Stimulated activated naive CD8-positive, alpha-beta T cell treated with anti-CD3 and anti-CD28 coated beads, Interleukin-15, amount 100 ng/mL, for 72 hours (primary cell): Measurements from ENCODE around the gene PARP4.
A peak's percentile ranks its signal among the peaks of the same experiment; 100 is the strongest.
"Not testable (repeated sequence)": the region's sequence is repeated elsewhere in the genome, so short reads cannot be mapped to it uniquely, and the experiment has no call there.

ENCODE experiments used
- ATAC-seq: fragments of 150-1000 bp; cut with Tn5 transposase; 2 replicates; pipeline ENCODE4 v1.10.0; 2021; ENCODE audit warnings: mild to moderate bottlenecking, moderate library complexity
- DNase-seq, 2 donors: peaks; one replicate each; pipeline ENCODE4 v3.0.0; 2021 to 2022
- H3K27ac Mint-ChIP-seq, 2 donors: one replicate each; pipeline ENCODE4 v1.8.0; 2022; ENCODE audit warnings: mild to moderate bottlenecking in 2 of 2, mixed read lengths in 2 of 2, moderate library complexity in 2 of 2
- H3K27me3 Mint-ChIP-seq: one replicate; pipeline ENCODE4 v1.8.0; 2022; ENCODE audit warnings: mixed read lengths
- H3K4me1 Mint-ChIP-seq: one replicate; pipeline ENCODE4 v1.8.0; 2022; ENCODE audit warnings: mild to moderate bottlenecking, mixed read lengths
- H3K4me3 Mint-ChIP-seq, 2 donors: one replicate each; pipeline ENCODE4 v1.8.0; 2022; ENCODE audit warnings: mild to moderate bottlenecking in 2 of 2, mixed read lengths in 2 of 2, moderate library complexity in 1 of 2
- H3K9me3 Mint-ChIP-seq, 2 donors: one replicate each; pipeline ENCODE4 v1.8.0; 2022; ENCODE audit warnings: mixed read lengths in 2 of 2

The PARP4 gene

GRCh38 chr13:24489721-24490120 lies 22.9 kb downstream of the PARP4 start:
- H3K9me3 Mint-ChIP-seq = no peaks in the 10 kb centered on the region
- H3K4me1 Mint-ChIP-seq = no peaks in the 10 kb centered on the region
- no peak overlapping the region for H3K4me3 Mint-ChIP-seq
- ATAC-seq (no peak), DNase-seq (no peak)
- H3K27ac Mint-ChIP-seq = peak overlapping the region in 1 of 2 donors; percentile 72
- H3K27me3 Mint-ChIP-seq = no peaks in the 10 kb centered on the region

- not testable (repeated sequence) for H3K4me1 Mint-ChIP-seq, ATAC-seq, DNase-seq, H3K4me3 Mint-ChIP-seq, H3K27me3 Mint-ChIP-seq, H3K9me3 Mint-ChIP-seq, H3K27ac Mint-ChIP-seq
Observed at GRCh38 chr13:24488092-24488491, 24.5 kb downstream of the PARP4 start.

GRCh38 chr13:24486017-24486657 lies 26.4 kb downstream of the PARP4 start:
- H3K27ac Mint-ChIP-seq, H3K9me3 Mint-ChIP-seq, DNase-seq, H3K27me3 Mint-ChIP-seq, H3K4me3 Mint-ChIP-seq, H3K4me1 Mint-ChIP-seq, ATAC-seq: not testable (repeated sequence)

DNA sequence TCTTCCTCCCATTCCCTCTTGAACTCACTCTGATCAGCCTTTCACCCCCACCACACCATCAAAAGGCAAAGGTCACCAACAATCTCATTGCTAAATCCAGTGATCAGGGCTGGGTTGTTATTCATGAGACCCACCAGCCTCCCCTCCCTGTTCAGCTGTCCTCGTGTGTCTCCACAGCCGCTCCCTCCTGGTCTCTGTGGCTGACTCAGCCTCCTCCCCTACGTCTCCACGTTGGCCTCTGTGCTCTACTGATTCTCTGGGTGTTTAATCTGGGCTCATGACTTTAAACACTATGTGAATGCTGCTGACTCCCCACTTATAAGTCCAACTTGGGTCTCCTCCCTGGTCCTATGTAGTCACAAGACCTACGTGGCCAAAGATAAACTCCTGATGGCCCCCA lies 38.9 kb downstream of the PARP4 start:
- H3K27ac Mint-ChIP-seq = peak overlapping the region in 1 of 2 donors; percentile 59
- peaks cover 6% of the 10 kb centered on the region for H3K4me1 Mint-ChIP-seq

DNA sequence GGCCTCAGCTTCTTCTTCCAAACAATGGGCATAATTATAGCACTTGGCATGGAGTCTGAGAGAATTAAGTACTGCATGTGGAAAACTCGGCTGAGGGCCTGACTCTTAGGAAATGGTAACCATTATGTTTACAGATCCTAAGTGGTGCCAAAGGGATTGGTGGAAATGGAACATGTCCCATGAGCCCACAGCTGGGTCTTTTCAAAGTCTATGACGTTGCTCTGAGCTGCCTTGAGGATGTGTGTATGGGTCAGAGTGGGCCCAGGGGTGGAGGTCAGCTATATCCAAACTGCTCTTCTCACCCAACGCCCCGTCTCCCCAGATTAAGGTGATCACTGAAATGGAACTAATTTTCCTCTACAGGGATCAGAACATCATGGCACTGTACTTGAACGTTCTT lies 40.4 kb downstream of the PARP4 start:
- not testable (repeated sequence) for DNase-seq, H3K9me3 Mint-ChIP-seq, H3K27ac Mint-ChIP-seq, H3K4me3 Mint-ChIP-seq, H3K27me3 Mint-ChIP-seq, ATAC-seq, H3K4me1 Mint-ChIP-seq

More for the DNA sequence above, 38.9 kb downstream of the PARP4 start:
- Mint-ChIP-seq H3K9me3 (no peaks in the 10 kb centered on the region), H3K4me3 (no peak overlapping the region), H3K27me3 (no peaks in the 10 kb centered on the region)
- no peak for DNase-seq
- no peak for ATAC-seq

GRCh38 chr13:24463078-24463477 lies 49.5 kb downstream of the PARP4 start:
- Mint-ChIP-seq H3K4me3 (no peak overlapping the region), H3K9me3 (no peaks in the 10 kb centered on the region), H3K27me3 (no peaks in the 10 kb centered on the region), H3K4me1 (peaks cover 27% of the 10 kb centered on the region), H3K27ac (no peak overlapping the region)
- no peak for DNase-seq
- no peak for ATAC-seq

DNA sequence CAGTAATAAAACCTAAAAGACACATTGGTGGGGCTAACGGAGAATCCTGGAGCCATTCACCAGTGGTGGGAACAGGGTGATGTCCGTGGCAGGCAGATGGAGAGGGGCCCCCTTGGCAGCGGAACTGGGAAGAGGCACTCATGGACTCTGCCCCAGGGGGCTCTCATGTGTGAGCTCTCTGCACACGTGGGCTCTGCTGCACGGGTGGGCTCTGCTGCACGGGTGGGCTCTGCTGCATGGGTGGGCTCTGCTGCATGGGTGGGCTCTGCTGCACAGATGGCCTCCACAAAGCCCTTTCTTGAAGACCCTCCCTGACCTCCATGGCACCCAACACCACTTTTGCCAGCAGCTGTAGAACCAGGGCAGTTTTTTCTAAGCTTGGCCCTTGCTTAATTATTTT lies 52.3 kb downstream of the PARP4 start:
- Mint-ChIP-seq H3K4me1 (peaks cover 27% of the 10 kb centered on the region), H3K27me3 (no peaks in the 10 kb centered on the region), H3K4me3 (no peak overlapping the region), H3K27ac (no peak overlapping the region), H3K9me3 (no peaks in the 10 kb centered on the region)
- no peak for ATAC-seq
- DNase-seq = no peak

GRCh38 chr13:24459726-24460125 lies 52.9 kb downstream of the PARP4 start:
- H3K27me3 Mint-ChIP-seq = no peaks in the 10 kb centered on the region
- no peak overlapping the region for H3K4me3 Mint-ChIP-seq
- H3K27ac Mint-ChIP-seq = no peak overlapping the region
- DNase-seq (no peak), ATAC-seq (no peak)
- peaks cover 26% of the 10 kb centered on the region for H3K4me1 Mint-ChIP-seq
- H3K9me3 Mint-ChIP-seq = no peaks in the 10 kb centered on the region

GRCh38 chr13:24459234-24459633 lies 53.3 kb downstream of the PARP4 start:
- peak; percentile 78 for ATAC-seq
- Mint-ChIP-seq H3K27ac (peak overlapping the region in 1 of 2 donors; percentile 33), H3K27me3 (no peaks in the 10 kb centered on the region), H3K9me3 (no peaks in the 10 kb centered on the region), H3K4me1 (peaks cover 21% of the 10 kb centered on the region), H3K4me3 (no peak overlapping the region)
- no peak for DNase-seq

DNA sequence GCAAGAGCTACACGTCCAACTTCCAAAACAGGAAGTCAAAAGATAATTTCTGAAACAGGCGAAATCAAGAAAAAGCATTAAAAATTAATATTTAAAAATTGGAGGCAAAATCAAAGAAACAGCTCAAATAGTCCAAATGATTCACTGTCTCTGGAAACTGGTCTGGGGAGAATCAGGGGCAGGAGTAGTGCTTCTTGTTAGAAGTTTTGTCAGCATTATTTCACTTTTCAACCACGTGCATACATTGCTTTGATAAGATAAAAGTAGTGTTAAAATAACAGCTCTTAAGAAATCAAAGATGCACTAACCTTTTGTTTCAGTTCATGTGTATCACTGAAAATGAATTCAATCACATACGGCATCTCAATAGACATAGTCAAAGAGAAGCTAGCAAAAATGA lies 53.8 kb downstream of the PARP4 start:
- ATAC-seq (no peak), DNase-seq (no peak)
- Mint-ChIP-seq H3K4me3 (no peak overlapping the region), H3K9me3 (no peaks in the 10 kb centered on the region), H3K27ac (peak overlapping the region in 1 of 2 donors; percentile 8), H3K27me3 (no peaks in the 10 kb centered on the region), H3K4me1 (peaks cover 20% of the 10 kb centered on the region)

DNA sequence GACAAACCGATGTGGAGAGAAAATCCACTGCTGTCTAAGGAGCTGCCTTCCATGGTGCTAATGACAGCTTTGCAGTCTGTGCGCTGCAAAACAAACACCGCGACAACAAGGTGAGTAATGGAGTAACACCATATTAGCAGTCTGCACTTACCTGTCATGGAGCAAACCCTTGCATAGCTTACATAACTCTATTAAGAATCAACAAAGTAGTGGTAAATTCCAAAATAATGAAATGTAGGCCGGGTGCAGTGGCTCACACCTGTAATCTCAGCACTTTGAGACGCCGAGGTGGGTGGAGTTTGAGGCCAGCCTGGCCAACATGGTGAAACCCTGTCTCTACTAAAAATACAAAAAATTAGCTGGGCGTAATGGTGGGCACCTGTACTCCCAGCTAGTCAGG lies 56.2 kb downstream of the PARP4 start:
- Mint-ChIP-seq H3K27ac (no peak overlapping the region), H3K4me3 (no peak overlapping the region), H3K27me3 (no peaks in the 10 kb centered on the region), H3K9me3 (no peaks in the 10 kb centered on the region), H3K4me1 (peaks cover 6% of the 10 kb centered on the region)
- ATAC-seq = no peak
- no peak for DNase-seq

- peaks cover under 1% of the 10 kb centered on the region for H3K4me1 Mint-ChIP-seq
- no peaks in the 10 kb centered on the region for H3K27me3 Mint-ChIP-seq
- H3K27ac Mint-ChIP-seq = no peak overlapping the region
- DNase-seq (no peak), ATAC-seq (no peak)
- H3K4me3 Mint-ChIP-seq = no peak overlapping the region
- H3K9me3 Mint-ChIP-seq = no peaks in the 10 kb centered on the region
Observed at GRCh38 chr13:24454056-24454455, 58.5 kb downstream of the PARP4 start.

DNA sequence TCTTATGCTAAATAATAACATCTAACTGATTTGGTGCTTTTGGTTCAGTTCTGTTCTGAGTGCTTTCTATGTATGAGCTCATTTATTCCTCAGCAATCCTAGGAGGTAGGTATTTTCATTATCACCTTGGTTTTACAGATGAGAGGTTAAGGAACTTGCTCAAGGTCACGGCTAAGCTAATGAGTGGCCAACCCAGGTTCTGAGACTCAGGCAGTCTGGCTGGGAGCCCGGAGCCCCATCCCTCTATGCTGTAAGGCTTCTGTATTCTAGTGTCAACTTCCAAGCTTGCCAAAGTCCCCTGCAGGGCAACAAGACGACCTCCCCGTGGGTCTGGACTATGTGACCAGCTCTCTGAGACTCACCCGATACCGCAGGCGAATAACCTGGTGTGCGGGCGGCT lies 60.5 kb downstream of the PARP4 start:
- Mint-ChIP-seq H3K9me3 (no peaks in the 10 kb centered on the region), H3K4me3 (no peak overlapping the region), H3K27me3 (no peaks in the 10 kb centered on the region), H3K4me1 (no peaks in the 10 kb centered on the region), H3K27ac (no peak overlapping the region)
- DNase-seq (no peak), ATAC-seq (no peak)

GRCh38 chr13:24450530-24450929 lies 62.0 kb downstream of the PARP4 start:
- H3K4me3 Mint-ChIP-seq = no peak overlapping the region
- no peaks in the 10 kb centered on the region for H3K27me3 Mint-ChIP-seq
- ATAC-seq (no peak), DNase-seq (no peak)
- no peak overlapping the region for H3K27ac Mint-ChIP-seq
- H3K4me1 Mint-ChIP-seq = no peaks in the 10 kb centered on the region
- H3K9me3 Mint-ChIP-seq = no peaks in the 10 kb centered on the region

- ATAC-seq, H3K4me3 Mint-ChIP-seq, H3K27me3 Mint-ChIP-seq, DNase-seq, H3K4me1 Mint-ChIP-seq, H3K9me3 Mint-ChIP-seq, H3K27ac Mint-ChIP-seq: not testable (repeated sequence)
Observed at GRCh38 chr13:24444851-24445250, 67.7 kb downstream of the PARP4 start.

DNA sequence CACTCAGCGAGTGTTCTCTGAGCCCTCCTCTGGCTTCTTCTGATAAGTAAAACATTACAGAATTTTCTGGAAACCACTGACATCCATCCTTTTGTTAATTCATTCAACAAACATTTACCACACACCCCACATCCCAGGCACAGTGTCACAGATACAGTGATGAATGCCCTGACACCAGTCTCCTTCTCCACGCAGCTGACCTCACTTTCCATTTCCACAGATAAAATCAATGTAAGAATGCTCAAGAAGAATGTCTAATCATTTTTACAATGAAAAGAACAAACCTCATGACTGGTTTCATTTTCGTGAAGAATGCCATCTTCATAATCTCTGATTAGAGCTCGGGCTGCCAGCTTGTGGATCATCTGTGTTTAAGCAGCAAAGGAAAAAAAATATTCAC lies 69.2 kb downstream of the PARP4 start:
- DNase-seq (no peak), ATAC-seq (no peak)
- peak overlapping the region in 1 of 2 donors; percentile 15 for H3K27ac Mint-ChIP-seq
- H3K4me1 Mint-ChIP-seq = no peaks in the 10 kb centered on the region
- H3K9me3 Mint-ChIP-seq = no peaks in the 10 kb centered on the region
- H3K4me3 Mint-ChIP-seq = no peak overlapping the region
- no peaks in the 10 kb centered on the region for H3K27me3 Mint-ChIP-seq

DNA sequence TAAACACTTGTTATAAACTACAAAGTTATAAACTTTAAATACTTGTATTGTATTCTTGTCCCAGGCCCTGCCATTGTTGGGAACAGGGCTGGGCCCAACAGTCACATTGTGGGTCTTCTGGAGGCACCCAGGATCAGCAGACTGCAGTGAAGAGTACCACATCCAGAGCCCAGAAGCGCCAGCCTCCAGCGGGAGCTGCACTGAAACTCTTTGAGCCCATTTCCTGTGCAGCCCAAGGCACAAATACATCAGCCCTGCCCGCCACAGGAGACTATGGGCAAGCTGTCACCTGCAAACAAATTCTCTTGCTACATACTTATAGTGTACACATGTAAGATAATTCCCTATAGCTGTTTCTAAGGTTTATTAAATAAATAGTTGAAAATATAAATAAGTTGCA lies 86.5 kb downstream of the PARP4 start:
- H3K4me3 Mint-ChIP-seq, H3K27me3 Mint-ChIP-seq, DNase-seq, ATAC-seq, H3K27ac Mint-ChIP-seq, H3K4me1 Mint-ChIP-seq, H3K9me3 Mint-ChIP-seq: not testable (repeated sequence)
